GM12801 (cell line): ENCODE results near the gene CCNH.

Source experiments
- TF ChIP-seq, protein P1 (sequence below): IDR thresholded peaks from one replicate; pipeline ENCODE4 v1.5.1; 2011; ENCODE audit warnings: control low read depth; ENCODE audit not compliant: insufficient read length; ENCODE audit errors: extremely low read depth

The CCNH gene

DNA sequence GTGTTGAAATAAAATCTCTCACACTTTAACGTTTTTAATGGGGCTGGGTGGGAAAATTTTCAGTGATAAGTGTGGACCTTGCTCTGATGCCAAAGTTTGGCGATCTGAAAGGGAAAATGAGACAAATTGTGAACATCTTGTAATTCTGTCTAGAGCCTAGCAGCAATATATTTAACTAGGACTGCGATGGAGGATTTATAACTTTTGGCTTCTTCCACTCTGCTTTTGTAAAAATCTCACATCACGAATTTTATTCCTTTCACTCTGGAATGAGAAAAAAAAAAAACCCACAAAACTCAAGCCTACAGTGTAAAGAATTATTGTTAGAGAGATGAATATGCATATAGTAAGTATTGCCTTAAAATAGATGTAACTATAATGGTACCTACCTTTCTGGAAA lies 19.9 kb downstream of the CCNH start:
- TF ChIP-seq, protein P1, sequence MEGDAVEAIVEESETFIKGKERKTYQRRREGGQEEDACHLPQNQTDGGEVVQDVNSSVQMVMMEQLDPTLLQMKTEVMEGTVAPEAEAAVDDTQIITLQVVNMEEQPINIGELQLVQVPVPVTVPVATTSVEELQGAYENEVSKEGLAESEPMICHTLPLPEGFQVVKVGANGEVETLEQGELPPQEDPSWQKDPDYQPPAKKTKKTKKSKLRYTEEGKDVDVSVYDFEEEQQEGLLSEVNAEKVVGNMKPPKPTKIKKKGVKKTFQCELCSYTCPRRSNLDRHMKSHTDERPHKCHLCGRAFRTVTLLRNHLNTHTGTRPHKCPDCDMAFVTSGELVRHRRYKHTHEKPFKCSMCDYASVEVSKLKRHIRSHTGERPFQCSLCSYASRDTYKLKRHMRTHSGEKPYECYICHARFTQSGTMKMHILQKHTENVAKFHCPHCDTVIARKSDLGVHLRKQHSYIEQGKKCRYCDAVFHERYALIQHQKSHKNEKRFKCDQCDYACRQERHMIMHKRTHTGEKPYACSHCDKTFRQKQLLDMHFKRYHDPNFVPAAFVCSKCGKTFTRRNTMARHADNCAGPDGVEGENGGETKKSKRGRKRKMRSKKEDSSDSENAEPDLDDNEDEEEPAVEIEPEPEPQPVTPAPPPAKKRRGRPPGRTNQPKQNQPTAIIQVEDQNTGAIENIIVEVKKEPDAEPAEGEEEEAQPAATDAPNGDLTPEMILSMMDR = no peak

DNA sequence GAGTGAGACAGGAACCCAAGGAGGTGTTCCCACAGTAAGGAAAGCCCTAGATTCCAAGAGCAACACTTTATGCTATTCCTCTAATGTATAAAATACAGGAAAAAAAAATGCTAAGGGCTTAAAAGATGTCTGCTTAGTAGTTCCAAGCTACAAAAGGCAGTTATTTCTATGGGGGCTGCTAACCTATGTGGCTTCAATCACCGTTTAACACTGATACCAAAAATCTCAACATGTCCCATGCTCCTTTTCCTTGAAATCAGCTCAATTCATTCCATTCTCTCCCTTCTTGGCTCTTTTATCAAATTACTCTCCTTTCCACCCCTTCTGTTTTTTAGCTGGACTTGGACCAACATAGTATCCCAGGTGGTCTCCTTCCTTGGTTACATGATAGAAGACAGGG lies 20.6 kb downstream of the CCNH start:
- TF ChIP-seq, protein P1 = no peak

DNA sequence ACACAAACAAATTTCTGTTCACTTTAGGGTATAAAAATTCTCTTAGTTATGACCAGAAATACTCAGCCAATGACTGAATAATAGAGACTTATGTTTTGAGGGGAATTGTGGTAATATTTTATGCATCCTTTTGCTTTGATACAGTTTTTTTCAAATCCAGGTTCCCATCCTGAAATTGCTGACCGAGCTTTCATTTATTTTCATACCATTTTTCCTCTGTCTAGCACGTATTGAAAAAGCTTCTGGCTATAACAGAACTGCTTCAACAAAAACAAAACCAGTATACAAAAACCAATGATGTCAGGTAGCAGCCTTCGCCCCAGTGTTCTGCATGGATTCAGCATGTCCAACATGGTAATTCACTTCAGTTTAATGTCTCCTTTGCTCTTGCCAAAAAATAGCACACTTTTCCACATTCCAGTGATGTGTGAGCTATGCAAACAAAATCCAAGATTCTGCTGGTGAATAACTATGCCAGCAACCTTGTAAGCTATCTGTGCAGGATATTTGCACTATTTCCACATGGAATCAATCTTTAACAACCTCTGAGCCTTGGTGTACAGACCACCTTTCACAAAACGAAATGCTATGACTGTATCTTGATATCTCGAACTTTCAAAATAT lies 22.0 kb downstream of the CCNH start:
- TF ChIP-seq, protein P1 = no peak

DNA sequence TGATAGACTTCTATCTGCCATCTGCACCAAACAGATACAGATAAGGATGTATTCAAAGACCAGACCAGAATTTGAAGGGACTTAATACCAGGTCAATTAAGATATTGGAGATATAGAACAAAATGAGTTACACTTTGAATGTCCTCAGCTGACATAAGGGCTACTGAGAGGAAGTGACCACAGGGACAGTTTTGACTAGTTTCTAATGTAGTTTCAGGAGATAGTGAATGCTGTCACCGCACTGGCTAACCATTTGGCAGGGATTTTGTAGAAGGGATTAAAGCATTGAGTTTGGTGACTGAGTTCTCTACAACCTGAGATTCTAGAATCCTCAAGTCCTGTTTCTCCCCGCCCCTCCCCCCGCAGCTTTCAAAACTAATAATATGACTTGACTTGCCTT lies 22.7 kb downstream of the CCNH start:
- TF ChIP-seq, protein P1 = no peak

DNA sequence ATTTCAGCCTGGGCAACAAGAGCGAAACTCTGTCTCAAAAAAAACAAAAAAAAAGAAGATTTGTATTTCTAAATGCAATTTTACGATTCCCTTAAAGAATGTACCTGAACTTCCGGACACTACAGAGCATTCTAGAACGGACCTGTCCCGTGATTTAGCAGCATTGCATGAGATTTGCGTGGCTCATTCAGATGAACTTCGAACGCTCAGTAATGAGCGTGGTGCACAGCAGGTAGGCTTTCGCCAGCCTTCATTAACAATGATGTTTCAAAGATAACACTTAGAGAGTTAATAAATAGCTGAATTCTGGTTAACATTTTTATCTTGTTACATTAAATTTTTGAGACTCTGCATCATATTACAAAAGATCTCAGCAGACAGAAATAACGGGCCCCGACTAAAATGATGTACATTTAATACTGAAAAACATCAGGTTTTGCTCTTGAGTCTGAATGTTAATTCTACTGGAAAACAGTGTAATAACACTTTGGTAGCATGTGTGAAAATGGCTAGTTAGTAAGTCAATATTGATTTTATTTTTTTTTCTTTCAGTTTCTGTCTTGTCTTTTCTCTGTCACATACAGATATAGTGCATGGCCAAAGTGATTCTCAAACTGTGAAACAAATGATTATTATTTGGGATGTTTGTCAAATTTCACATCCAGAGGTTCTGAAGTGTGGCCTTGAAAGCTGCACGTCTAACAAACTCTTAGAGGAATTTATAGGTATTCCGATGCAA lies 23.3 kb downstream of the CCNH start:
- TF ChIP-seq, protein P1 = no peak

DNA sequence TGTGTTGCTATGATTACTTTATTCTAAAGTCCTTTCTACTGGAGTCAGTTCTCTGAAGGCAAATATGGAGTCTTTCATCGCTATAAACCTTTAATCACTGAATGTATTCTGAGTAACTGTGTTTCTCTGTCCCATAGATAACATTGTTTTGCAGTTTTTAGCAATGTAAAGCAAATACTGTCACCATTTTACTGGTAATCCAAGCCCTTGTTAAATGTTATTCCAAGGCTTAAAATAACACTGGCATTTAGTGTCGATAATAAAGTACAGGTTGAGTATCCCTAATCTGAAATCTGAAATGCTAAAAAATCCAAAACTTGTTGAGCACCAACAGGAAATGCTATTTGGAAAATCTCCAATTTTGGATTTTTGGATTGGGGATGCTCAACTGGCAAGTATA lies 24.6 kb downstream of the CCNH start:
- TF ChIP-seq, protein P1 = no peak

DNA sequence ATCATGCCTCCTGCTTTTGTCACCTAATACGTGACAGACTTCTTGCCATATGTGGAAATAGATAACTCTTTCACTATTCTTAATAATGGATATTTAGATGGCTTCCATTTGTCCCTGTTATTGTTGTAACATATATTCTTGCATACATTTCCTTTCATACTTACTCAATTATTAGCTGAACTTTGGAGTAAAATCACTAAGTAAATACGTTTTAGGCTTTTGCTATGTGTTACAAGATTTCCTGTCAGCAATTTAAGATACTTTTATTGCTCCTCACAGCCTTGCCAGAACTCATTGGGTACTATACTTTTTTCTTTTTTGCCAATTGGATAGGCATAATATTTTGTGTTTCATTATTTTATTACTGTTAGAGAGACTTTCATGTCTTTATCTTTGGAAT lies 26.9 kb downstream of the CCNH start:
- TF ChIP-seq, protein P1 = no peak
